ENCODE data around the gene FIBP.

DNA sequence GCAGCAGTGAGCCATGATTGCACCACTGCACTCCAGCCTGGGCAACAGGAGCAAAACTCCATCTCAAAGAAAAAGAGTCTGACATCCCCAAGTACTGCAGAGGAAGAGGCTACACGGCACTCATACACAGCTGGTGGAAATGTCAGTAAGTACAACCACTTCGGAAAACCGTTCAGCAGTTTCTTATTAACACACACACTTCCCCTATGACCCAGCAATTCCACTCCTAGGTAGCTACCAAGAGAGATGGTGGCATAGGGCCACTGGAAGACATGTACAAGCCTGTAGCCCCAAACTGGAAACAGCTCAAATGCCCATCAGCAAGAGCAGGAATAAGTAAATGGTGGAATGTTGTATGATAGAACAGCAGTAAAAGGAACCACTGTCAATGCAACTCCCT lies 34.3 kb upstream of the FIBP start:
- TF ChIP-seq, protein P1, sequence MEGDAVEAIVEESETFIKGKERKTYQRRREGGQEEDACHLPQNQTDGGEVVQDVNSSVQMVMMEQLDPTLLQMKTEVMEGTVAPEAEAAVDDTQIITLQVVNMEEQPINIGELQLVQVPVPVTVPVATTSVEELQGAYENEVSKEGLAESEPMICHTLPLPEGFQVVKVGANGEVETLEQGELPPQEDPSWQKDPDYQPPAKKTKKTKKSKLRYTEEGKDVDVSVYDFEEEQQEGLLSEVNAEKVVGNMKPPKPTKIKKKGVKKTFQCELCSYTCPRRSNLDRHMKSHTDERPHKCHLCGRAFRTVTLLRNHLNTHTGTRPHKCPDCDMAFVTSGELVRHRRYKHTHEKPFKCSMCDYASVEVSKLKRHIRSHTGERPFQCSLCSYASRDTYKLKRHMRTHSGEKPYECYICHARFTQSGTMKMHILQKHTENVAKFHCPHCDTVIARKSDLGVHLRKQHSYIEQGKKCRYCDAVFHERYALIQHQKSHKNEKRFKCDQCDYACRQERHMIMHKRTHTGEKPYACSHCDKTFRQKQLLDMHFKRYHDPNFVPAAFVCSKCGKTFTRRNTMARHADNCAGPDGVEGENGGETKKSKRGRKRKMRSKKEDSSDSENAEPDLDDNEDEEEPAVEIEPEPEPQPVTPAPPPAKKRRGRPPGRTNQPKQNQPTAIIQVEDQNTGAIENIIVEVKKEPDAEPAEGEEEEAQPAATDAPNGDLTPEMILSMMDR (conservative IDR thresholded peaks at IDR 0.05): no peak
- no peak for TF ChIP-seq EZH2 (IDR thresholded peaks at IDR 0.05; ENCODE audit: low read depth)

Data from PC-9 (cell line).